ENCODE data around the gene RAD21L1.

DNA sequence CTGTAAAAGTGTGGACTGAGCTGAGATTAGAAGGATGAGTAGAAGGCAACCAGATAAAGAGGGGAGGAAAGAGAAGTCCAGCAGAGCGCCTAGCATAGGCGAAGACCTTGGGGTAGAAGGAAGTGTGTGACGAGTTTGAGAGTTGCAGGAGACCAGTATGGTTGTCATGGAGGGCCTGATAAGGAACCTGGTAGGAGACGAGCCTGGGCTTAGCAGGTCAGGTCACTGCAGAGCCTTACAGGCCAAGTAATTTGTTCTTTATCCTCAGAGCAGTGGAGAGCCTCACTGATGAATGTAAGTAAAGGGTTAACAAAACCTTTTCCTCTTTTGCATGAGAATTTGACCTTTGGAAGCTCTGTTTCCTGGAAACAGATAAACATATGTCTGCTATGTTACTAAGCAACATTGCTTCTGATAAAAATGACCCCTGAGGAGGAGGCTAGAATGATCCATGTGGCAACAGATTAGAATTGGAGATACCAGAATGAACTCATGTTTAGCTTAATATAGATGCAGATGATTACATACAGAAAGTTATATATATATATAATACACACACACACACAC lies 38.2 kb upstream of the RAD21L1 start:
- no peak for TF ChIP-seq MXI1 (conservative IDR thresholded peaks at IDR 0.05; ENCODE audit: poor library complexity, severe bottlenecking)
- TF ChIP-seq, protein P1, sequence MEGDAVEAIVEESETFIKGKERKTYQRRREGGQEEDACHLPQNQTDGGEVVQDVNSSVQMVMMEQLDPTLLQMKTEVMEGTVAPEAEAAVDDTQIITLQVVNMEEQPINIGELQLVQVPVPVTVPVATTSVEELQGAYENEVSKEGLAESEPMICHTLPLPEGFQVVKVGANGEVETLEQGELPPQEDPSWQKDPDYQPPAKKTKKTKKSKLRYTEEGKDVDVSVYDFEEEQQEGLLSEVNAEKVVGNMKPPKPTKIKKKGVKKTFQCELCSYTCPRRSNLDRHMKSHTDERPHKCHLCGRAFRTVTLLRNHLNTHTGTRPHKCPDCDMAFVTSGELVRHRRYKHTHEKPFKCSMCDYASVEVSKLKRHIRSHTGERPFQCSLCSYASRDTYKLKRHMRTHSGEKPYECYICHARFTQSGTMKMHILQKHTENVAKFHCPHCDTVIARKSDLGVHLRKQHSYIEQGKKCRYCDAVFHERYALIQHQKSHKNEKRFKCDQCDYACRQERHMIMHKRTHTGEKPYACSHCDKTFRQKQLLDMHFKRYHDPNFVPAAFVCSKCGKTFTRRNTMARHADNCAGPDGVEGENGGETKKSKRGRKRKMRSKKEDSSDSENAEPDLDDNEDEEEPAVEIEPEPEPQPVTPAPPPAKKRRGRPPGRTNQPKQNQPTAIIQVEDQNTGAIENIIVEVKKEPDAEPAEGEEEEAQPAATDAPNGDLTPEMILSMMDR (IDR thresholded peaks at IDR 0.05; ENCODE audit: poor library complexity, severe bottlenecking), result no peak

Measured in neural cell (in vitro differentiated cells).